A549 (cell line): ENCODE measurements around the gene UBXN7.
"Not testable (repeated sequence)": the region's sequence is repeated elsewhere in the genome, so short reads cannot be mapped to it uniquely, and the experiment has no call there.

Experiments used
- BHLHE40 ChIP-seq: IDR thresholded peaks from 2 replicates; pipeline ENCODE4 v1.6.1; 2012; ENCODE audit warnings: low read depth, low read length, inconsistent platforms
- POLR2A ChIP-seq: IDR thresholded peaks from 2 replicates; pipeline ENCODE4 v1.6.1; 2012; ENCODE audit warnings: mild to moderate bottlenecking, low read length
- RARB ChIP-seq: fragments of 250-450 bp; sonication (Bioruptor Pico); IDR thresholded peaks from 2 replicates; pipeline ENCODE4 v1.8.0; 2021; ENCODE audit warnings: mild to moderate bottlenecking, moderate library complexity
- REST ChIP-seq: fragments of 200-600 bp; sonication (generic); IDR thresholded peaks from 2 replicates; pipeline ENCODE4 v1.6.1; 2016; ENCODE audit warnings: antibody characterized with exemption, mild to moderate bottlenecking, moderate library complexity

DNA sequence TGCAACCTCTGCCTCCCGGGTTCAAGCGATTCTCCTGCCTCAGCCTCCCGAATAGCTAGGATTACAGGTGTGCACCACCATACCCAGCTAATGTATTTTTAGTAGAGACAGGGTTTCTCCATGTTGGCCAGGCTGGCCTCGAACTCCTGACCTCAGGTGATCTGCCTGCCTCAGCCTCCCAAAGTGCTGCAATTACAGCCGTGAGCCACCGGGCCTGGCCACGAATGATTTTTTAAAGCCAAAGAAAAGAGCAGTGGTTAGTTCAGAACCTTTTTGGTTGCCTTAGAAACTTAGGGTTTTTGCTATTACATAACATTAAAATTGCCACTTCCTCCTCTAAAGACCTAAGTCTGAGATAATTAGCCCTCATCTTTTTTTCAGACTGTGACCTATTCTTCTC lies 25.2 kb upstream of the UBXN7 start:
- TF ChIP-seq POLR2A; BHLHE40; RARB (CRISPR knock-in tag); REST: not testable (repeated sequence)
